ES-I3 (cell line): ENCODE measurements around the gene LPGAT1.

Experiments used
- H3K36me3 ChIP-seq: 2 replicates; pipeline ENCODE4 v1.6.1; 2013; ENCODE audit warnings: mild to moderate bottlenecking, low read length, control low read depth, moderate library complexity; ENCODE audit not compliant: insufficient read depth
- H3K4me1 ChIP-seq: 2 replicates; pipeline ENCODE4 v1.6.1; 2013; ENCODE audit warnings: mild to moderate bottlenecking, control low read depth, low read length; ENCODE audit not compliant: insufficient read depth
- H3K9ac ChIP-seq: 2 replicates; pipeline ENCODE4 v1.6.1; 2013; ENCODE audit warnings: low read depth, mild to moderate bottlenecking, low read length, moderate library complexity
- H3K9me3 ChIP-seq: 2 replicates; pipeline ENCODE4 v1.6.1; 2013; ENCODE audit warnings: mild to moderate bottlenecking, low read length, moderate library complexity; ENCODE audit not compliant: control insufficient read depth, insufficient read depth

The LPGAT1 gene

DNA sequence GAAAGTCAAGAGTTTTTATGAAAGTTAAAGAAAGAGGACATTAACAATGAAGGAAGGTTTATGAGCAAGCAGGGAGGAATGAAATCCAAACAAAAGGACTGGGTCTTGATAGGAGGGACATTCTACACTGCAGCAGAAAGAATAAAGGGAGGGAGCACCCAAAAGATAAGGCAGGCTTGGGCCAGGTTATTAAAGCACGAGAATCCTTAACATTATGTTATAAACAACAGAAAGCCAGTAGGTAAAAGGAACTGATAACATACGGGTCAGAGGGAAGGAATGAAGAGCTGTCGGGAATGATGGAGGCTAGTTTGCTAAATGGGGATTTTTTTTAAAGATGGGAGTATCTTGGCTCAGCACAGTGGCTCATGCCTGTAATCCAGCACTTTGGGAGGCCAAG, 19.4 kb downstream of the LPGAT1 start:
- no peak overlapping the region for H3K9ac ChIP-seq
- H3K36me3 ChIP-seq = no peaks in the 10 kb centered on the region
- H3K9me3 ChIP-seq = peaks cover 3% of the 10 kb centered on the region; the same call in 1 of the 2 replicates
- H3K4me1 ChIP-seq = no peaks in the 10 kb centered on the region

- no peaks in the 10 kb centered on the region for H3K4me1 ChIP-seq
- peaks cover 3% of the 10 kb centered on the region; the same call in 1 of the 2 replicates for H3K9me3 ChIP-seq
- no peak overlapping the region for H3K9ac ChIP-seq
- H3K36me3 ChIP-seq = no peaks in the 10 kb centered on the region
Observed at GRCh38 chr1:211808475-211808874, 22.1 kb downstream of the LPGAT1 start.

GRCh38 chr1:211804915-211805314, 25.6 kb downstream of the LPGAT1 start:
- Histone ChIP-seq H3K36me3 (no peaks in the 10 kb centered on the region; the same call in 1 of the 2 replicates), H3K4me1 (no peaks in the 10 kb centered on the region), H3K9me3 (peaks cover 3% of the 10 kb centered on the region), H3K9ac (no peak overlapping the region)

DNA sequence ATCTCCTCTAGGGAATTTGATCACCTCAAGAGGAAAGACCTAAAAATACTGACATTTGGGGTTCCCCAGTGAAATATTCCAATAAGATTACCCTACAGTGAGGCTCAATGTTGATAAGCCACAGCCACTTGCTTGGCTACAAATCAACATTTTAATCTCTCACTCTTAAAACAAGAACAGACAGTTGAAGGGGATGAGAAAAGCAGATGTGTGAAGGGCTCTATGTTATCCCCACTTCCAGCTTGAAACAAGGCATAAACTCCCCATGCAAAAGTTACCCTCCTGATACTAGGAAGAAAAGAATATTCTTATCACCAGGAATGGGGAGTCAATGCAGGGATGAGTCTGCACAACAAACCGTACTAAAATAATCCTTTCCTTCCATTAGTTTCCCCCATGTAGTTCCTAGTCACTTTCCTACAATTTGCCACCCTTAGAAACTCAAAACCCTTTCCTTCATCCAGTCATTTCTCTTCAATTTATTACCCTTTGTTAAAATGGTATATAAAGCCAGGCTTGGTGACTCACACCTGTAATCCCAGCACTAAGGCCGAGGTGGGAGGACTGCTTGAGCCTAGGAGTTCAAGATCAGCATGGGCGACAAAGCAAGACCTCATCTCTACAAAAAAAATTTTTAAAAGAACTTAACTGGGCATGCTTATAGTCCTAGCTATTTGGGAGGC, 29.5 kb downstream of the LPGAT1 start:
- H3K9ac ChIP-seq = no peak overlapping the region
- no peaks in the 10 kb centered on the region; the same call in 1 of the 2 replicates for H3K36me3 ChIP-seq
- no peaks in the 10 kb centered on the region; the same call in none of the 2 replicates for H3K9me3 ChIP-seq
- no peaks in the 10 kb centered on the region for H3K4me1 ChIP-seq

DNA sequence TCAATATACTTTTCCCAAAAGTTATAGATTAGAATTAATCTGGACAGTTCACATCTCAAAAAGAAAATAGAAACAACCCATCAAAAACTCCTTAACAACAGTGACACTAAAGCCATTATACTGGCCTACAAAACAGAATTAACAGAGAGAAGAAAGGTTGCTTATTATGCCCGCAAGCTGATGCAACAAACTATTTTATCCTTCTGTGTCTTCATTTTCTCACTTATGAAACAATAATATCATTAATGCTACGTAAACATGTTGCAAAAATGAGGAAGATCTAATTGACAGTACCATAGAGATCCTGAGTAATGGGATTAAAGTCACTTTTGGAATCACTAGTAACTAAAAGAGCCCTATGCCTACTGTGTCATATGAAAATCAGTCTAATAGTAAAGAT, 32.6 kb downstream of the LPGAT1 start:
- Histone ChIP-seq H3K4me1 (no peaks in the 10 kb centered on the region), H3K9ac (no peak overlapping the region), H3K9me3 (no peaks in the 10 kb centered on the region; the same call in none of the 2 replicates), H3K36me3 (no peaks in the 10 kb centered on the region; the same call in 1 of the 2 replicates)

GRCh38 chr1:211791979-211792378, 38.6 kb downstream of the LPGAT1 start:
- H3K9me3 ChIP-seq = no peaks in the 10 kb centered on the region
- H3K36me3 ChIP-seq = peaks cover 2% of the 10 kb centered on the region; the same call in 1 of the 2 replicates
- H3K9ac ChIP-seq = no peak overlapping the region
- no peaks in the 10 kb centered on the region for H3K4me1 ChIP-seq

DNA sequence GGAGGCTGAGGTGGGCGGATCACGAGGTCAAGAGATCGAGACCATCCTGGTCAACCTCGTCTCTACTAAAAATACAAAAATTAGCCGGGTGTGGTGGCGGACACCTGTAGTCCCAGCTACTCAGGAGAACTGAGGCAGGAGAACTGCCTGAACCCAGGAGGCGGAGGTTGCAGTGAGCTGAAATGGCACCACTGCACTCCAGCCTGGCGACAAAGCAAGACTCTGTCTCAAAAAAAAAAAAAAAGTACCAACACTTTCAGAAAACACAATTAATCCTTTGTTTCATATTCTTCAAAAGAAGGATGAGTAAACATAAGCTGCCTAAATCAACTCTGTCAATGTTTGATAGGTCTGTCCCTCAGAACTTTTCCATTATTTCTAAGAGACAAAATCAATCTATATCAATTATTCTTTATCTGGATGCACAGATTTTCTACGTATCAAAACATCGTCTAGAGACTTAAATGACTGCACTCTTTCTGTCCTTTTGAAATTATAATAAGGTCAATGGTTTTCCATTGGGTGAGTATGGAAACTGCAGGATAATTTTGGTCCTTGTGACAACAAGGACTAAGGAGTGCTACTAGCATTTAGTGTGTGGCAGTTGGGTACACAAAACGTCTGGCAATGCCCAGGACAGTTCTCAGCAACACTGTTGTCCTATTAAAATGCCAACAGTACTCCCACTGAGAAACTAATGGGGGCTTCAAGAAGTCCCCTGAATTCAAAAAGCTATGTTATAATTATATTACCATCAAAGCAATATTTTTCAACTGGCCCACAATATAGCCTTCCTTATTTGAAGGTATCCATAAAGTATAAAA, 40.7 kb downstream of the LPGAT1 start:
- no peak overlapping the region for H3K9ac ChIP-seq
- peaks cover 2% of the 10 kb centered on the region; the same call in 1 of the 2 replicates for H3K36me3 ChIP-seq
- H3K9me3 ChIP-seq = no peaks in the 10 kb centered on the region
- no peaks in the 10 kb centered on the region for H3K4me1 ChIP-seq

GRCh38 chr1:211788626-211789025, 41.9 kb downstream of the LPGAT1 start:
- Histone ChIP-seq H3K9ac (no peak overlapping the region), H3K9me3 (no peaks in the 10 kb centered on the region), H3K4me1 (no peaks in the 10 kb centered on the region), H3K36me3 (peaks cover 2% of the 10 kb centered on the region; the same call in 1 of the 2 replicates)

GRCh38 chr1:211783897-211784296, 46.7 kb downstream of the LPGAT1 start:
- H3K36me3 ChIP-seq = no peaks in the 10 kb centered on the region
- H3K9me3 ChIP-seq = no peaks in the 10 kb centered on the region
- H3K4me1 ChIP-seq = no peaks in the 10 kb centered on the region
- H3K9ac ChIP-seq = no peak overlapping the region

- Histone ChIP-seq H3K9ac (no peak overlapping the region), H3K36me3 (no peaks in the 10 kb centered on the region), H3K4me1 (no peaks in the 10 kb centered on the region), H3K9me3 (no peaks in the 10 kb centered on the region)
Observed at GRCh38 chr1:211783266-211783665, 47.3 kb downstream of the LPGAT1 start.

DNA sequence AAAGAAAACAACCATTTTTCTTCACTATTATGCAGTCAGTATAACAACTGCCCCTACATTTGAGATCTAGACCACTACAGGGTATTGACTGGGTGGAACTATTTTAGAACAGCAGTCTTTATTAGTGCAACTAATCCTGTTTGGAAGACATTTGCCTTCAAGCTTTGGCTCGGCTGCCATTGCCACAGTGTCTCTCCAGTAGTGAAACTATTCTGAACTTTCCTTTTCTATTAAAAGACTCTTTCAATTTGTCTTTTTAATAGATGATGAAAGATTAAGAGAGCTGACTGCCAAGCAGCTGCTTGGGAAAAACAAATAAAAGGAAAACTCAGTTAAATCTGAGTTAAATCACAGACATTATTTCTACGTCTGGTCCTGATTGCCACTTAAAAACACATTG, 49.3 kb downstream of the LPGAT1 start:
- Histone ChIP-seq H3K9me3 (no peaks in the 10 kb centered on the region), H3K4me1 (no peaks in the 10 kb centered on the region), H3K36me3 (no peaks in the 10 kb centered on the region), H3K9ac (no peak overlapping the region)

DNA sequence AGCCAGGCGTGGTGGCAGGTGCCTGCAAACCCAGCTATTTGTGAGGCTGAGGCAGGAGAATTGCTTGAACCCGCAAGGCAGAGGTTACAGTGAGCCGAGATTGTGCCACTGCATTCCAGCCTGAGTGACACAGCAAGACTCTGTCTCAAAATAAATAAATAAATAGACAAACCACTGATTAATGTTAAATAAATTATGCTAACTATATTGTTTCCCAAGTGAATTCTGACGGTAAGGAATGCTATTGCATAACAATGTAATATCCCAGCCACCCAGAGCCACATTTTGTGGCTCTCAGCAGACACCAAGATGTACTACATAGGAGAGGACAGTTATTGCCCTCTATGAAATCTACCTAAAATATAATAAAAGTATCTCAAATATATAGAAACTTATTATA, 55.4 kb downstream of the LPGAT1 start:
- no peaks in the 10 kb centered on the region for H3K9me3 ChIP-seq
- H3K9ac ChIP-seq = no peak overlapping the region
- H3K36me3 ChIP-seq = no peaks in the 10 kb centered on the region
- H3K4me1 ChIP-seq = no peaks in the 10 kb centered on the region

- no peaks in the 10 kb centered on the region for H3K4me1 ChIP-seq
- H3K9ac ChIP-seq = no peak overlapping the region
- no peaks in the 10 kb centered on the region for H3K9me3 ChIP-seq
- H3K36me3 ChIP-seq = no peaks in the 10 kb centered on the region
Observed at GRCh38 chr1:211764701-211765100, 65.9 kb downstream of the LPGAT1 start.

GRCh38 chr1:211762206-211762605, 68.4 kb downstream of the LPGAT1 start:
- H3K36me3 ChIP-seq = no peaks in the 10 kb centered on the region; the same call in 1 of the 2 replicates
- H3K9ac ChIP-seq = no peak overlapping the region
- H3K4me1 ChIP-seq = no peaks in the 10 kb centered on the region
- H3K9me3 ChIP-seq = no peaks in the 10 kb centered on the region

DNA sequence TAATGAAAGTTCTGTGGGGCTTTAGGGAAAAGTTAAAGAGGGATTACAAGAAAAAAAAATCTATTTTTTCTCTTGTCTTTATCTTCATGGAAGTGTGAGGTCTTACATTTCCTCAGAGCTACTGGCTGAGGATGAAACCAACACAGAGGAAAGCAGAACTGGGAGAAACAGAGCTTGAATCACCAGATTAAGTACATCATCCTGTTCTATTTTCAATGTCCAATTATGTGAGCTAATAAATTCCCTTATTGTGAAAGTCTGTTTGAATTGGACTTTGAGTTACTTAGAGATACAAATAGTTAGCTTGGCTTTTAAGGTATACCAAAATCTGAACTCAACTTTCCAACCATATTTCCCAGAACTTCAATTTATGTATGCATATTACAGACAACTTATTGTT, 69.2 kb downstream of the LPGAT1 start:
- Histone ChIP-seq H3K9me3 (no peaks in the 10 kb centered on the region), H3K4me1 (no peaks in the 10 kb centered on the region), H3K9ac (no peak overlapping the region), H3K36me3 (no peaks in the 10 kb centered on the region; the same call in 1 of the 2 replicates)
